Measurements from ENCODE around the gene TGFBR3. TPM values are rescaled to one million over a fixed set of nuclear protein-coding genes. Genes with fewer than 3 reads are reported as not detected.

TGFBR3 gene
- total and polyA plus RNA-seq, 2 experiments from 2014 or later, result 16.2 to 26.5 TPM

DNA sequence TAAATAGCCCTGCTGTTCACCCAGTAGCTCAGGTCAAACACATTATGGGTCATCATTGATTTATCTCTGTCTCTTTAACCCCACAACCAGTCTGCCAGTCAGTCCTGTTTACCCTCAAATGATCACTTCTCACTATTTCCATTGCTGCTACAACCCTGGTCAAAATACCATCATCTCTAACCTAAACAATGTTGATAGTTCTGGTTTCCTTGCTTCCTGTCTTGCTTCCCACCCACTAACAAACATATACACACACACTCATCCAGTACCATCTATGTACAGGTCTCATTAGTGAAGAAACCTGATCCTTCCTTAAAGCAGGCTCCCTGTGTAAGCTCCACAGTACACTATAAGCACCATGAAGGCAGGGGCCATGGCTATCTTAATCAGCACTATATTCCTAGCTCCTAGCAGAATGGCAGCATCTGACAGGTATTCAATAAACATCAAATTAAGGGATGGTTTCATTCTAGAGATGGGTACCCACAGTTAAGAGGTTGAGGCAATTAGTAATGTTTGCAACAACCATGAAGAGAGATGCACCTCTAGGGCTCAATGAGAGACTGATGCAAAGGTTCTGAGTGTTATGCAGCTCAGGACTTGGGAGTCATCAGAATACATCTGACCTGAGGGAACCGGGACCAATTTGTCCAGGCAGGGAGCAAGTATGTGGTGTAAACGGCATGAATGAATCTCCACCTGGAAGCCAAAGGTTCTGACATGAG is 10.0 kb upstream of the TGFBR3 start:
- no peak for TF ChIP-seq EZH2 (IDR thresholded peaks at IDR 0.05; ENCODE audit: insufficient read depth, poor library complexity, severe bottlenecking)
- no peak for TF ChIP-seq EZH2phosphoT487 (IDR thresholded peaks at IDR 0.05; ENCODE audit: insufficient read depth, low read depth)
- Histone ChIP-seq H3K79me2 (ENCODE audit: insufficient read depth) (no peaks in the 10 kb centered on the region), H3K4me1 (ENCODE audit: insufficient read depth) (peaks cover 34% of the 10 kb centered on the region), H3K9me2 (ENCODE audit: insufficient read depth) (no peaks in the 10 kb centered on the region), H3K9me3 (ENCODE audit: low read depth) (no peaks in the 10 kb centered on the region), H3F3A (ENCODE audit: insufficient read depth) (peaks cover 30% of the 10 kb centered on the region), H3K4me3 (no peak overlapping the region), H3K36me3 (ENCODE audit: low read depth) (no peaks in the 10 kb centered on the region), H4K20me1 (ENCODE audit: insufficient read depth) (no peaks in the 10 kb centered on the region), H3K9ac (no peak overlapping the region), H3K27ac (no peak overlapping the region), H3K27me3 (replicated peaks; ENCODE audit: insufficient read depth) (no peaks in the 10 kb centered on the region), H3K4me2 (ENCODE audit: unreplicated experiment) (no peak overlapping the region), H2AFZ (no peak overlapping the region)
- WGBS, 2 experiments (ENCODE audit: low coverage in 1 of 2, low lambda C conversion rate in 2 of 2, missing lambda C conversion rate in 2 of 2), result 44 to 50% methylated on average over 2 of the region's 2 CpGs
- in situ Hi-C loops (cut with MboI), result no loop called here
- DNase-seq, result no peak

DNA sequence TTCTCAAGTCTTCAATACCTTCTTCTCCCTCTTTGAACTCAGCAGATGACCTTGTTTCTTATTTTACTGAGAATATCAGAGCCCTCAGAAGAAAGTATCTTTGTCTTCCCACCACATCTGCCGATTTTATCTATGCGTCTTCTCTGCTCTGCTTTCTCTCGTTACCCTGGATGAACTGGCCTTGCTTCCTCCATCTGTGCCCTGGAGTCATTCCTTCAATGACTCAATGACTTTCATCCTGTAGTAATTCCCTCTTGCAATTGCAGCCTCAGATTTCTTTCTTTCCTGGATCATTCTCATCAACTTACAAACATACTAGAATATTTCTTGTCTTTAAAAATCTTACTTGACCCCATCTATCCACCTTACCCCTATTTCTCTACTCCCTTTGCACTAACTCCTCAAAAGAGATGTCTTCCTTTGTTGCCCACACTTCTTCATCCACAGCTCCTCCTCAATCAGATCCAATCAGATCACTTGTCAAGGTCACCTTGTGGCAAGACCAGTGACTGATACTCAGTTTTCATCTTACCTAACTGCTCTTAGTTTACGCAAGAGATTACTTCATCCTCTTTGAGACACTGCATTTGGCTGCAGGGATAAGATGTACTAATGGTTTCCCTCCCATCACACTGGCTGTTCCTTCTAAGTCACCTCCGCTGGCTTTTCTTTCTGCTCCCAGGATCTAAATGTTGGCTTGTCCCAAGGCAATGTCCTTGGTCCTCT is 8.2 kb upstream of the TGFBR3 start:
- Histone ChIP-seq H3K27ac (peak overlapping the region; percentile 66), H3K9me3 (ENCODE audit: low read depth) (no peaks in the 10 kb centered on the region), H3K9ac (no peak overlapping the region), H2AFZ (no peak overlapping the region), H3K27me3 (replicated peaks; ENCODE audit: insufficient read depth) (no peaks in the 10 kb centered on the region), H3K36me3 (ENCODE audit: low read depth) (no peaks in the 10 kb centered on the region), H3K4me3 (no peak overlapping the region), H3K79me2 (ENCODE audit: insufficient read depth) (no peaks in the 10 kb centered on the region), H3F3A (ENCODE audit: insufficient read depth) (peaks cover 39% of the 10 kb centered on the region), H3K4me2 (ENCODE audit: unreplicated experiment) (peak overlapping the region; percentile 11), H3K9me2 (ENCODE audit: insufficient read depth) (no peaks in the 10 kb centered on the region), H4K20me1 (ENCODE audit: insufficient read depth) (no peaks in the 10 kb centered on the region), H3K4me1 (ENCODE audit: insufficient read depth) (peaks cover 38% of the 10 kb centered on the region)
- no peak for TF ChIP-seq EZH2 (IDR thresholded peaks at IDR 0.05; ENCODE audit: insufficient read depth, poor library complexity, severe bottlenecking)
- no peak for TF ChIP-seq EZH2phosphoT487 (IDR thresholded peaks at IDR 0.05; ENCODE audit: insufficient read depth, low read depth)
- peak; percentile 78 for DNase-seq
- in situ Hi-C loops (cut with MboI), result no loop called here
- 57 to 58% methylated on average over 5 of the region's 5 CpGs for WGBS, 2 experiments (ENCODE audit: low coverage in 1 of 2, low lambda C conversion rate in 2 of 2, missing lambda C conversion rate in 2 of 2)

DNA sequence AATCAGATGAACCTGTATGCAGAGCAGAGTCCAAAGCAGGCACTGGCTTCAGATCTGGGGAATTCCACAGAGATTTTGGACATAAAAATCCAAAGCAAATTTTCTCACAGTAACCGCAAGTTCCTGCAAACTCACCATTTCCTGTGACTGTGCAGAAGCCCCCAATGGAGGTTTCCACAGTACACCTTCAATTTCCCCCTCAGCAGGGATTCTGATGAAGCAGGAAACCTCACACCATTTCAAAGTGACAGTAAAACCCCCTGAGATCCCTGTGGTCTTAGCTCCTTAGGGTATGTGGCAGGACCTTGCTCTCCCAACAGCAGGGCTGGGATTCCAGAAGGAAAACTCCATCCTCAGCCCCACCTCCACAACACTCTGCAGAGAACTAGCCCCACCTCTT is 6.0 kb upstream of the TGFBR3 start:
- Histone ChIP-seq H3F3A (ENCODE audit: insufficient read depth) (peaks cover 39% of the 10 kb centered on the region), H3K36me3 (ENCODE audit: low read depth) (no peaks in the 10 kb centered on the region), H3K27me3 (replicated peaks; ENCODE audit: insufficient read depth) (no peaks in the 10 kb centered on the region), H3K4me1 (ENCODE audit: insufficient read depth) (peaks cover 38% of the 10 kb centered on the region), H3K9me2 (ENCODE audit: insufficient read depth) (no peaks in the 10 kb centered on the region), H4K20me1 (ENCODE audit: insufficient read depth) (no peaks in the 10 kb centered on the region), H3K4me2 (ENCODE audit: unreplicated experiment) (peak overlapping the region; percentile 37), H3K79me2 (ENCODE audit: insufficient read depth) (no peaks in the 10 kb centered on the region), H3K9me3 (ENCODE audit: low read depth) (no peaks in the 10 kb centered on the region), H2AFZ (0 out of 2 replicates have a peak overlapping the region, but pooled peaks have one; percentile 9), H3K4me3 (no peak overlapping the region), H3K9ac (no peak overlapping the region), H3K27ac (peak overlapping the region; percentile 76)
- WGBS, 2 experiments (ENCODE audit: low coverage in 1 of 2, low lambda C conversion rate in 2 of 2, missing lambda C conversion rate in 2 of 2), result 83 to 93% methylated on average over 1 of the region's 1 CpG
- in situ Hi-C loops (cut with MboI), result no loop called here
- no peak for TF ChIP-seq EZH2 (IDR thresholded peaks at IDR 0.05; ENCODE audit: insufficient read depth, poor library complexity, severe bottlenecking)
- no peak for DNase-seq

DNA sequence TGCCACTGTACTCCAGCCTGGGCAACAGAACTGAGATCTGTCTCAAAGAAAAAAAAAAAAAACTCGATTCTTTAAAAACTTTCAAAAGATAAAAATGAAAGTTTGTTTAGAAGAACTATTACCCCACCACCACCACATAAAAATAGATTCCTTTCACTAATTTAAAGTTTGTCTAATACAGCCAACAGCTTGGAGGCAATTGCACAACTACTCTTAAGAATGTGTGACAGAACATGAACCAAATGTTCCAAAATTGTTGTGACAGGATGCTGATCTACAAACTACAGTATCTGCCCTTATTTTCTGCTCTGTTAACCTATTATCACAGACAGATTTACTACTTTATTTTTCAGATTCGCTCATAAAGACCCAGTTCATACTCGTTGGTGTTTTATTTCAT is 5.5 kb upstream of the TGFBR3 start:
- Histone ChIP-seq H3K36me3 (ENCODE audit: low read depth) (no peaks in the 10 kb centered on the region), H3K4me1 (ENCODE audit: insufficient read depth) (peaks cover 38% of the 10 kb centered on the region), H3K27ac (peak overlapping the region; percentile 76), H3K27me3 (replicated peaks; ENCODE audit: insufficient read depth) (no peaks in the 10 kb centered on the region), H3F3A (ENCODE audit: insufficient read depth) (peaks cover 39% of the 10 kb centered on the region), H3K4me2 (ENCODE audit: unreplicated experiment) (peak overlapping the region; percentile 37), H2AFZ (0 out of 2 replicates have a peak overlapping the region, but pooled peaks have one; percentile 9), H3K9ac (peak overlapping the region; percentile 40; the same call in 1 of the 2 replicates), H3K79me2 (ENCODE audit: insufficient read depth) (no peaks in the 10 kb centered on the region), H3K9me3 (ENCODE audit: low read depth) (no peaks in the 10 kb centered on the region), H3K4me3 (no peak overlapping the region), H3K9me2 (ENCODE audit: insufficient read depth) (no peaks in the 10 kb centered on the region), H4K20me1 (ENCODE audit: insufficient read depth) (no peaks in the 10 kb centered on the region)
- DNase-seq, result peak; percentile 68
- TF ChIP-seq EZH2phosphoT487 (IDR thresholded peaks at IDR 0.05; ENCODE audit: insufficient read depth, low read depth) (no peak), EZH2 (IDR thresholded peaks at IDR 0.05; ENCODE audit: insufficient read depth, poor library complexity, severe bottlenecking) (no peak)
- in situ Hi-C loops (cut with MboI), result no loop called here
- 4 to 5% methylated on average over 3 of the region's 3 CpGs for WGBS, 2 experiments (ENCODE audit: low coverage in 1 of 2, low lambda C conversion rate in 2 of 2, missing lambda C conversion rate in 2 of 2)

Measured in GM23248 (cell line).